ENCODE results near the gene ARID3A.

Gene ARID3A

DNA sequence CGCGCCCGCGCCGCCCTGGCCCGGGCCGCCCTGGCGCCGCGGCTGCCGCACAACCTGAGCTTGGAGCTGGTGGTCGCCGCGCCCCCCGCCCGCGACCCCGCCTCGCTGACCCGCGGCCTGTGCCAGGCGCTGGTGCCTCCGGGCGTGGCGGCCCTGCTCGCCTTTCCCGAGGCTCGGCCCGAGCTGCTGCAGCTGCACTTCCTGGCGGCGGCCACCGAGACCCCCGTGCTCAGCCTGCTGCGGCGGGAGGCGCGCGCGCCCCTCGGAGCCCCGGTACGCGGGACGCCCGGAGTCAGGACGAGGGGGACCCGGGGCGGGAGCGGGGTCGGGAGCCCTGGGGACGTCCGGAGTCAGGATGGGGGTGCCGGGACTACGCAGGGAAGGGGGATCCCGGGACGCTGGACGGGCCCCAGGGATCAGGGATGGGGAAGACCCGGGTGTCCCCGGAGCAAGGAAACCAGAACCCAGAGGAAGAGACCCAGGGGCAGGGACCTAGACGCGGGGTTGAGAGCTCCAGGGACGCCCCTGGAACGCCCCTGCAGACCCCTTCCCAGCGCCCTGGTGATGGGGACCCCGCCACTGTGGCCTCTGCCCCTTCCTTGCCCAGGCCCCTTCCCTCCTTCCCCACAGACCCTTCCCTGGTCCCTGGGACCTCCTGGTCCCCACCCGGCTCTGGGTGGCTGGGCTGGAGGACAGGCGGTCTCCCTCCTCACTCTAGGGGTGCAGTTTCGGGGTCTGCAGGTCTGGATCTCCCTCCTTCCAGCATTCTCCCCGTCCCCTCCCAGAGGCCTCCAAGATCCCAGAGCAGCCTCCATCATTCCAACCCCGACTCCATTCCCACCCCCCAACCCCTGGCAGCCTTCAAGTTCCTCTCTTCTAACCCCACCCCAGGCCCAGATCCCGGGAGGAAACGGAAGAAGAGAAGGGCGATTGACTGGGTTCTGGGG is 75.0 kb downstream of the ARID3A start:
- TF ChIP-seq, protein P1, sequence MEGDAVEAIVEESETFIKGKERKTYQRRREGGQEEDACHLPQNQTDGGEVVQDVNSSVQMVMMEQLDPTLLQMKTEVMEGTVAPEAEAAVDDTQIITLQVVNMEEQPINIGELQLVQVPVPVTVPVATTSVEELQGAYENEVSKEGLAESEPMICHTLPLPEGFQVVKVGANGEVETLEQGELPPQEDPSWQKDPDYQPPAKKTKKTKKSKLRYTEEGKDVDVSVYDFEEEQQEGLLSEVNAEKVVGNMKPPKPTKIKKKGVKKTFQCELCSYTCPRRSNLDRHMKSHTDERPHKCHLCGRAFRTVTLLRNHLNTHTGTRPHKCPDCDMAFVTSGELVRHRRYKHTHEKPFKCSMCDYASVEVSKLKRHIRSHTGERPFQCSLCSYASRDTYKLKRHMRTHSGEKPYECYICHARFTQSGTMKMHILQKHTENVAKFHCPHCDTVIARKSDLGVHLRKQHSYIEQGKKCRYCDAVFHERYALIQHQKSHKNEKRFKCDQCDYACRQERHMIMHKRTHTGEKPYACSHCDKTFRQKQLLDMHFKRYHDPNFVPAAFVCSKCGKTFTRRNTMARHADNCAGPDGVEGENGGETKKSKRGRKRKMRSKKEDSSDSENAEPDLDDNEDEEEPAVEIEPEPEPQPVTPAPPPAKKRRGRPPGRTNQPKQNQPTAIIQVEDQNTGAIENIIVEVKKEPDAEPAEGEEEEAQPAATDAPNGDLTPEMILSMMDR (IDR thresholded peaks at IDR 0.05; ENCODE audit: low read depth, low read length), result no peak

DNA sequence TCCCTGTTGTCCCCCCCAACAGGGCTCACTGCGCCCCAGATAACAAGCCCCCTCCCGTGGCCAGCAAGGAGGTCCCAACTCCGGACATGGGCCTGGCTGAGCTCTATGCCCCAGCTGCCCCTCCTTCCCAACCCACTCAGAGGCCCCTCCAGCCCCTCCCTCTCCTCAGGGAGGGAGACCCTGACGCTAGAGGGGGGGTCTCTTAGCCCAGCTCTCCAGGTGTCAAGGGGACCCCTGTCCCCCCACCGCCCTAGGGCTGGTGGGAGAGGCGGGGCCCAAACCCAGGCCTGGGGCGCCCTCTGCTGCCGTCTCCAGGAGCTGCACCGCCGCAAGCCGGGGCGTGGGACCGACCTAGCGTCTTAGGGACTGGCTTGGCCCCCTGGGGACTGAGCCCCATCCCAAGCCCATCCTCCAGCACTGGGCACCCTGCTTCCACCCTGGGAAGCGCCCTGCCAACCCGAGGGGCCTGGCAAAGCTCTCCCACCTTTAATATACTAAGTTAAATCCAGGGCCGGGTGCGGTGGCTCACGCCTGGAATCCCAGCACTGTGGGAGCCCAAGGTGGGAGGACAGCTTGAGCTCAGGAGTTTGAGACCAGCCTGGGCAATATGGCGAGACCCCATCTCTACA is 75.8 kb downstream of the ARID3A start:
- H3K4me3 ChIP-seq (ENCODE audit: low read depth, low read length), result no peak overlapping the region
- TF ChIP-seq, protein P1 (IDR thresholded peaks at IDR 0.05; ENCODE audit: low read depth, low read length), result peak; percentile 78

More for the DNA sequence above, 75.0 kb downstream of the ARID3A start:
- peak overlapping the region; percentile 33 for H3K4me3 ChIP-seq (ENCODE audit: low read depth, low read length)

DNA sequence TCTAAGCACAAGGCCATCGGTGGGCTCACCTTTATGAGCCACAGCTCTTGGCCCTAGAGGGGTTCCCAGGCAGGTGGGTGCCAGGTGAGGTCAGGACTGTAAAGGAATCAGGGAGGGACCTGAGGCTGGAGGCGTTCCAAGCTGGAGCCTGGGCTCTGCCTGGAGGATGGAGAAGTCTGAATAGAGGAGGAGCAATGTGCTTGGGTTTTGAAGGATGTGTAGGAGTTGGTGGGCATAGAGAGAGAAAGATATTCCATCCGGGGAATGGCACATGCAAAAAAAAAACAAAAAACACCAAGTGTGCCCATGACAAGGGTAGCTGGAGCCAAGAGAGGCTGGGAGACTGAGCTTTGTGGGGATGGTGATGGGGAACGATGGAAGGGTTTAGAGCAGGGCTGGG is 76.8 kb downstream of the ARID3A start:
- no peak overlapping the region for H3K4me3 ChIP-seq (ENCODE audit: low read depth, low read length)
- TF ChIP-seq, protein P1 (IDR thresholded peaks at IDR 0.05; ENCODE audit: low read depth, low read length), result no peak

DNA sequence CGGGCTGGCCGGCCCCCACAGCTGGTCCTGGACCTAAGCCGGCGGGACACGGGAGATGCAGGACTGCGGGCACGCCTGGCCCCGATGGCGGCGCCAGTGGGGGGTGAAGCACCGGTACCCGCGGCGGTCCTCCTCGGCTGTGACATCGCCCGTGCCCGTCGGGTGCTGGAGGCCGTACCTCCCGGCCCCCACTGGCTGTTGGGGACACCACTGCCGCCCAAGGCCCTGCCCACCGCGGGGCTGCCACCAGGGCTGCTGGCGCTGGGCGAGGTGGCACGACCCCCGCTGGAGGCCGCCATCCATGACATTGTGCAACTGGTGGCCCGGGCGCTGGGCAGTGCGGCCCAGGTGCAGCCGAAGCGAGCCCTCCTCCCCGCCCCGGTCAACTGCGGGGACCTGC is 77.4 kb downstream of the ARID3A start:
- no peak overlapping the region for H3K4me3 ChIP-seq (ENCODE audit: low read depth, low read length)
- TF ChIP-seq, protein P1 (IDR thresholded peaks at IDR 0.05; ENCODE audit: low read depth, low read length), result no peak

DNA sequence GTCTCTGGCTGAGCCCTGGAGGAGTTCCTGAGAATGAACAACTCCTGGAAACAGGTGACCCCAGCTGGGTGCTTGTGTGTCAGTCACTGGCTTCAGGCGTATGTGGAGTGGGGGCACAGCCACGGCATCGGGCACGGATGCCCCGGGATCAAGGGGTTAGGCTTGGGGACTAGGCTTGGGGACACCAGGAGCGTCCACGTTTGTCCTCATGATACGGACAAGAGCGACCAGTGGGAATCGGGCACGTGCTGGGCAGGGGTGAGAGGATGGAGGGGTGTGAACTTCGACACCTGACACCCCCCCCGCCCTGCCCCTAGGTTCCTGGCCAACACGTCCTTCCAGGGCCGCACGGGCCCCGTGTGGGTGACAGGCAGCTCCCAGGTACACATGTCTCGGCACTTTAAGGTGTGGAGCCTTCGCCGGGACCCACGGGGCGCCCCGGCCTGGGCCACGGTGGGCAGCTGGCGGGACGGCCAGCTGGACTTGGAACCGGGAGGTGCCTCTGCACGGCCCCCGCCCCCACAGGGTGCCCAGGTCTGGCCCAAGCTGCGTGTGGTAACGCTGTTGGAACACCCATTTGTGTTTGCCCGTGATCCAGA is 78.5 kb downstream of the ARID3A start:
- no peak overlapping the region for H3K4me3 ChIP-seq (ENCODE audit: low read depth, low read length)
- TF ChIP-seq, protein P1 (IDR thresholded peaks at IDR 0.05; ENCODE audit: low read depth, low read length), result no peak

DNA sequence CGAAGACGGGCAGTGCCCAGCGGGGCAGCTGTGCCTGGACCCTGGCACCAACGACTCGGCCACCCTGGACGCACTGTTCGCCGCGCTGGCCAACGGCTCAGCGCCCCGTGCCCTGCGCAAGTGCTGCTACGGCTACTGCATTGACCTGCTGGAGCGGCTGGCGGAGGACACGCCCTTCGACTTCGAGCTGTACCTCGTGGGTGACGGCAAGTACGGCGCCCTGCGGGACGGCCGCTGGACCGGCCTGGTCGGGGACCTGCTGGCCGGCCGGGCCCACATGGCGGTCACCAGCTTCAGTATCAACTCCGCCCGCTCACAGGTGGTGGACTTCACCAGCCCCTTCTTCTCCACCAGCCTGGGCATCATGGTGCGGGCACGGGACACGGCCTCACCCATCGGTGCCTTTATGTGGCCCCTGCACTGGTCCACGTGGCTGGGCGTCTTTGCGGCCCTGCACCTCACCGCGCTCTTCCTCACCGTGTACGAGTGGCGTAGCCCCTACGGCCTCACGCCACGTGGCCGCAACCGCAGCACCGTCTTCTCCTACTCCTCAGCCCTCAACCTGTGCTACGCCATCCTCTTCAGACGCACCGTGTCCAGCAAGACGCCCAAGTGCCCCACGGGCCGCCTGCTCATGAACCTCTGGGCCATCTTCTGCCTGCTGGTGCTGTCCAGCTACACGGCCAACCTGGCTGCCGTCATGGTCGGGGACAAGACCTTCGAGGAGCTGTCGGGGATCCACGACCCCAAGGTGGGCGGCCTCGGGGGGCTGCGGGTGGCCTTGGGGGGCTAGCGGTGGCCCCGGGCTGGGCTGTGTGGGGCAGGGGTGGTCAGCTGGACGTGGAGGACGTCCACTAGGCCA is 79.2 kb downstream of the ARID3A start:
- TF ChIP-seq, protein P1 (IDR thresholded peaks at IDR 0.05; ENCODE audit: low read depth, low read length), result no peak
- no peak overlapping the region for H3K4me3 ChIP-seq (ENCODE audit: low read depth, low read length)
